SW480 (cell line): ENCODE data around the gene ELMOD3.
"Not testable (repeated sequence)": the region's sequence is repeated elsewhere in the genome, so short reads cannot be mapped to it uniquely, and the experiment has no call there.

Experiments used
- DNase-seq: peaks from one replicate; pipeline ENCODE4 v3.0.0-alpha.2; 2016; ENCODE audit warnings: low spot score

The ELMOD3 gene

GRCh38 chr2:85401464-85401805 is 46.9 kb downstream of the ELMOD3 start:
- no peak for DNase-seq

DNA sequence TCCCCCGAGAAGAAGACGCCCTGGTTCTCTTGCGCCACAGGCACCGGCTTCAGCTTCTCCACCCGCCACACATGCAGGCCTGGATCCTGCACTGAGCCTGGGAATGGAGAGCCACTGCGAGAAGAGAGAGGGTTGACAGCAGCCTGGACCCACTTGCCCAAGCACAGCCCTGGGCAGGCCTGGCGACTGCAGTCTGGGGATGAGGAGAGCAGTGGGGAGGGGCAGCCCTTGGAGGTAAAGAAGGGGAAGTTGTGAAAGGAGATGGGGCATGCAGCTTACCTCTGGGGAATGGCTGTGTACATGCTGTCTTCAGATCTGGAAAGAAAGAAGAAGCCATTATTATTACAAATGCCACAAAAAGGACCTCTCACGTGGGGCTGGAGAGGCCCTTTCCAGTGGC is 47.3 kb downstream of the ELMOD3 start:
- no peak for DNase-seq

DNA sequence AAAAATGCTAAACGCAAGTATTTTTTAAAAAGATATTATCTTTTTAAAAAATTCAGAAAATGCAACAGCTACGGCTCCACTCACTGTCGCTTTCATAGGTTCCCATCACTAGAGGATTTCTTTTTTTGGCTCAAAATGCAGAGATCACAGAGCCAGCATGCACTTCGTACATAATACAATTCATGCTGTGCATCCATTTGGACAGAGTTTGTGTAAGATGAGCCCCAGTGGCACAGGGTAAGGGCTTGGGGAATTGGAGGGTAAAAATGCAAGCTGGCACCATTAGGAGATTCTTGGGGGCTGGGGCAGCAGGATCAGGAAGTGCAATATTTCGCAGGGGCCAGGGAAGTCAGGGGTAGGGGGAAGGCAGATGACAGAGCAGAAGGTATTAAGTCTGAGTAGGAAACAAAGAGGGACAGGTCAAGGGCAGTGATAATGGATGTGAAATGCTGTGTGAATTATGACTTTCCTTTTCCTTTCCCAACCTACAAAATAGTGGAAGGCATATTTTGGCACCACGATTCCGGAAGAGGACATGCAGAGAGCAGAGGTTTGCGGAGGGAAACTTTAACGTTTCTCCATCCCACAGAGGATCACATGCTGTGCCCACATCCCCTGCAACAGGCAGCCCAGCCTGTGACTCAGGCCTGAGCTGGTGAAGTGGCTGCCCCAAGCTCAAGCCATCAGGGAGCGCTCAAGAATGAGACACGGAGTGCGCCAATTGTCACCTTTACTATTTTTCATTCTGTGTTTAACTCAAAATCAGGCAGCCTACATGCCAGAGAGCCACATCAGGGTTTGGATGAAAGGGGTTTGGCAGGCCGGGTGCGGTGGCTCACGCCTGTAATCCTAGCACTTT is 50.9 kb downstream of the ELMOD3 start:
- no peak for DNase-seq

DNA sequence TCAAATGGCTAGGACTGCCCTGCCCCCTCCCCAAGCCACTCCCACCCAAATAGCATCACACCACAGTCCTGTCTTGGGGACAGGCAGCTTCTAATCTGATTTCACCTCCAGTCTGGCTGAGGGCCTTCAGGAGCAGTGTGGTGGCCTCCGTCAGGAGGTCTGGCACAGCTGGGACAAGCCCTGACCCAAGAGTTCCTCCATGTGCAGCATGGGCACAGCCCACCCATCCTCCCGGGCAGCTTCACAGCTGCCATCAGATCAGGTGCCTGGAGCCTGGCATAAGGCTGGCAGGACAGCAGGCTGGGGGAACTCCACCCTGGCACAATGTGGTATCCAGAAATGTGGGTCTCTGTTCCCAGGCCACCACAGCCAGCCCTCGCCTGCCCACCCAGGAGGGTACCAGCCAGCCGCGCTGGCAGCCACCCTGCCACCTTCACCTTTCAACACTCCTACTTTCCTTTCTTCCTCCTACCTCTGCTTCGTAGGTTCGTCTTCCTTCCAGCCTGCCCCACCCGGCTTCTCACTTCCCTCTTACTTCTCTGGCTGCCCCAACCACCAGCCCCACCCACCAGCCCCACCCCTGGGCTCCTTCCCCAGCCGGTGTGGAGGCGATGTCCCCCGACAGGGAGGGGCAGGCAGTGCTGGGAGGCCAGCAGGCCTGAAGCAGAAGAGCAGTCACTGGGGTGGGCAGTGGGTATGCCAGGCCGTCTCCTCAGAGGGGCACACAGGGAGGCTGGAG is 55.4 kb downstream of the ELMOD3 start, which contains the start of gene CAPG:
CAPG (minus strand) TSS at position 522 of the 739 bp plus-strand sequence. CDS start 8,221 bp downstream, outside the sequence.
- DNase-seq: peak; percentile 51

DNA sequence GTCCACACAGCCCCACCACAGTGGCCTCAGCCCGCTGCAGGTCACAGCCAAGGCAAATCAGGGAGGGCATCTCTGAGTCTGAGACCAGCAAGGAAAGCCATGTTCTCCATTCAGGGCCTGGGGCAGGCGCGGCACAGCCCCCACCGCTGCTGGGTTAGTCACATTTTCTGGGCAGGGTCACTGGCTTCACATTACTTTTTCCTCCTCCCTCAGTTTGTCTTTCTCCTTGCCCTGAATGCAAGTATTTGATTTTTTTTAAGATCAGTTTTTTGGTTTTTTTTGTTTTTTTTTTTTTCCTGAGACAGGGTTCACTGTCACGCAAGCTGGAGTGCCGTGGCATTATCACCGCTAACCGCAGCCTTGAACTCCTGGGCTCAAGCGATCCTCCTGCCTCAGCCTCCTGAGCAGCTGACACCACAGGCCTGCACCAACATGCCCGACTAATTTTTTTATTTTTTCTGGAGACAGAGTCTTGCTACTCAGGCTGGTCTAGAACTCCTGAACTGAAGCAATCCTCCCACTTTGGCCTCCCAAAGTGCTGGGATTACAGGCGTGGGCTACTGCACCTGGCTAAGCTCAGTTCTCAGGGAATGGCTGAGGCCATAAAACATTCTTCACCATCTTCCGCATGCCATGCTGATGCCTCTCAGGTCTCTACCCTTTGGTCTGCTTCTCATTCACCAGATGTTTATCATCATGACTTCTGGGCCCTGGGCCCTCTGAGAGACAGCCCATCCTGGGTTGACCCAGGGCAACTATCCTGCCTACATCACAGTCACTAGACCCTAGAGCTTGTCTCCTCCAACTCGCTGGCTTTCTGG is 56.2 kb downstream of the ELMOD3 start:
- no peak for DNase-seq

- no peak for DNase-seq
Measured at GRCh38 chr2:85411405-85411748, 56.8 kb downstream of the ELMOD3 start.

GRCh38 chr2:85413592-85414420 is 59.2 kb downstream of the ELMOD3 start:
- DNase-seq: peak; percentile 57

- DNase-seq: not testable (repeated sequence)
Measured at GRCh38 chr2:85414421-85414759, 59.8 kb downstream of the ELMOD3 start.

GRCh38 chr2:85414761-85415553 is 60.4 kb downstream of the ELMOD3 start:
- no peak for DNase-seq

DNA sequence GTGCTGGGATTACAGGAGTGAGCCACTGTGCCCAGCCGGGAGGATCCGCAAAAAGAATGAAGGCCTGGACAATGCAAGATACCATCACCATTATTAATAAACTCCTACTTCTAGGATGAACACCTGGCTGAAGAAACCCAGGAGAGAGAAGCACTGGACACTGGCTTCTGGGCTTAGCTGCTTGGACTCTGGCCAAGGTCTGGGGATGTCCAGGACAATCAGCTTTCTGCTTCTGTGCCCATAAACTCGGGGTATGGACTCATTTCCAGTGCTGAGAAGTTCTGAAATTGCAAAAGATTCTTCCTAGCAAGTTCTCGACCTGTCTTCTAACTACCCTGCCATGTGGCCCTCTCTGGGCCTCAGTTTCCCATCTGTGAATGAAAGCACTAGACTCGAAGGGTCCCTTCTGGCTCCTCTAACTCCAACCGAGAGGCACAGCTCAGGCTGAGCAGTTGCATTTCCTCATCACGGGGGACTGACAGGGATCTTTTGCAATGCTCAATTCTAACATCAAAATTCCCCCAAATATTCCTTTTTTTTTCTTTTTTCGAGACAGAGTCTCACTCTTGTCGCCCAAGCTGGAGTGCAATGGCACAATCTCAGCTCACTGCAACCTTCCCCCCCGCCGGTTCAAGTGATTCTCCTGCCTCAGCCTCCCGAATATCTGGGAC is 61.5 kb downstream of the ELMOD3 start:
- no peak for DNase-seq

GRCh38 chr2:85418132-85419008 is 63.8 kb downstream of the ELMOD3 start, which contains the start of gene SH2D6:
Gene SH2D6 (plus strand): TSS chr2:85418714. CDS start chr2:85429466, 10,752 bp downstream.
- DNase-seq: peak; percentile 85

DNA sequence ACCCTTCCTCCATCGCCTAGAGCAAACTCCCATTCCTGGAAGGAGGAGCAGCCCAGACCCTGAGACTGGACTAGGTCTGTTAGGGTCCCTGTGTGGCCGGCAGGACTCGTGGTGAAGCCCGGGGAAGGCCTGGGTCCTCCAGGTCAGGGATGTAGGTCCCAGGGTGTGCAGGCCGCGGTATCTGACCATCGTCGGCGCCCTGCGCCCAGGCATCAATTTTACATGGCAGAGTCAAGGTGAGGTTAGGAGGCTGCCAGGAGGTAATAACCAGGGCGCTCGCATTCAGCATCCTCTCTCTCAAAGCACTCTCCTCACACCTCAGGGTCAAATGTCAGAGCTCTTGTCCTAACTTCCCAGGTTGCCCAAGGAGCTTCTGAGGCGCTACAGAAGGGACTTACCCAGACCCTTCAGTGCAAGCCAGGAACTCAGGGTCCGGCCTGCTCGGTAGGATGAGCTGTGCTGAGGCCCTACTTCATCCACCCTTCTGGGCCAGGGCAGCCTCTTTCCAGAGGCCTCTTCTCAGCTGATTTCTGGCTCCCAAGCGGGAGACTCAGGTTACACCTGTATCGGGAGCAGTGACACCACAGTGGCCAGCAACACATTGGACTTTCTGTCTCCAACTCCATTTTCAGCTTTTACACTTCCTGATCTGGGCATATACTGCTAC is 64.6 kb downstream of the ELMOD3 start:
- no peak for DNase-seq

- peak; percentile 73 for DNase-seq
Measured at GRCh38 chr2:85420536-85421259, 66.1 kb downstream of the ELMOD3 start.

DNA sequence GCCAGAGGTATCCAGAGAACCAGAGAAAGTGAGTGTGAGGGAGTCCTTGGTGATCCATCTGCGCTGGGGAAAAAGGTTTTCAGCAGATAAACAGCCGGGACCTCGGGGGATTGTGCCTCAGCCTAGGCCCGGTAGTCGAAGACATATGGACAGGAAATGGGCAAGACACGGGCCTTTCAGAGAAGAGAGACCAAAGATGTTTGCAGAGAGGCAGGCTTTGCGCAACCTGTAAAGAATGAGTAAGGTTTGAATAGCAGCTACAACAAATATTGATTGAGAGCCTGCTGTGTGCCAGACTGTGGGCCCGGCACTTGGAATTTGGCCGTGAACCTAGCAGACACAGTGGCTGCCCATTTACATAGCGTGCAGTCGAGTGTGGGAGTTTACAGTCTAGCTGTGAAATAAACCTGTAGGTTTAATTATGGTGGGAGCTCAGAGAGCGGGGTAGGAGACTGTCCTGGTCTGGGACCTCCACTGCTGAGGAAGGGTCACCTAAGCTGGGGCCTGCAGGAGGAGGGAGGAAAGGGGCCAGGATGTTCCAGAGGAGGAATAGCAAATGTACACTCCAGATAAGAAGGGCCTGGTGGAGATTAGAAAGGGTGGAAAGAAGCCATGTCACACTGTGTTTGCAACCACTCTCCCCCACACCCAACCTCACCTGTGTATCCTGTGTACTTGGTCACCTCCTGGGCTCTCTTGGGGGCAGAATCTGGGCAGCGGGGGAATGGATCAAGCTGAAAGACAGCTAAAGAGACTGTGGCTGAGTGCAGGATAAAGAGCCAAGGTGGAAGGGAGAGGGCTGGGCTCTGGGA is 66.9 kb downstream of the ELMOD3 start:
- no peak for DNase-seq

- no peak for DNase-seq
Measured at GRCh38 chr2:85422072-85422457, 67.5 kb downstream of the ELMOD3 start.

DNA sequence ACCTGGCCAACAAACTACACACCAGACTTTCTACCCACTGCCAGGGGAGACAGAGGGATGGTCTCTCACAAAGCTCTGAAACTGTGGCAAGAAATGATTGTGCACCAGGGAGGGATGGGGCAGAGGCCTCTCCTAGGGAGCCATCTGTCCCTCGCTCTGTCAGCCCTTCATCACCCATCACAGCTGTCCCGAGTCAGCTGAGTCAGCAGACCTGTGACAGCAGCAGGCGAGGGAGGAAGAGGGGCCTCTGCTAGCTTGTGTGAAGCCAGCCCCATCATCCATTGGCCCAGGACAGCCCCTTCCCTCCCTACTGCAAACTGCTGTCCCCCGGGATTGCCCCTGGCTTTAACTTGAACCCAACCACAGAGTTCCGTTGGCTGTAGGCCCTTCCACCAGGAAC is 69.0 kb downstream of the ELMOD3 start:
- DNase-seq: no peak

DNA sequence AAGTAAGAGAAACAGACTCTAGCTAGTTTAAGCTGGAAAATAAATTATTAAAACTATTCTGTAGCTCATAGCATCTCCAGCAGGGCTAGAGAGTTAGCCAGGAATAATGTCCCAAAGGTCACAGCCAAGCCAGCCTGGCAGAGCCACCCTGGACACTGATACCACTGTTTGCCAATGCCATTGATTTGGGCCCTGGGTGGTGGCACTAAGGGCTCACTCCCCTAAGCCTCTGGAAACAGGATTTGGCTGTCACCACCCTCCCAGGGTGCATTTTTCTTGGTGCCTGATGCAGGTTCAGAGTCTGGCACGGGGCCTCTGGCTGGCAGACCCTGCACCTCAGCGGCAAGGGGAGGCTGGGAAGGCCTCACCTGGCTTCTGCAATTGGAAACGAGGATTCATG is 71.0 kb downstream of the ELMOD3 start:
- no peak for DNase-seq
